SIG-M5 treated with dmso at 0.1 percent for 504 hours (cell line): Measurements from ENCODE around the gene JMJD4.
"Not testable (repeated sequence)": the region's sequence is repeated elsewhere in the genome, so short reads cannot be mapped to it uniquely, and the experiment has no call there.

ENCODE experiments used
- DNase-seq: peaks from one replicate; lab custom pipeline; 2025; ENCODE audit not compliant: unreplicated experiment; lab: John Stamatoyannopoulos, UW

JMJD4 gene

DNA sequence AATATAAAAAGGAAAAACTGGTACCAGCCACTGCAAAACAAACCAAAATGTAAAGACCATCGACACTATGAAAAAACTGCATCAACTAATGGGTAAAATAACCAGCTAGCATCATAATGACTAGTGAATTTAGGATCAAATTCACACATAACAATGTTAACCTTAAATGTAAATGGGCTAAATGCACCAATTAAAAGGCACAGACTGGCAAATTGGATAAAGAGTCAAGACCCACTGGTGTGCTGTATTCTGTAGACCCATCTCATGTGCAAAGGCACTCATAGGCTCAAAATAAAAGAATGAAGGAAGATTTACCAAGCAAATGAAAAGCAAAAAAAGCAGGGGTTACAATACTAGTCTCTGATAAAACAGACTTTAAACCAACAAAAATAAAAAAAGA, 33.5 kb downstream of the JMJD4 start:
- not testable (repeated sequence) for DNase-seq

DNA sequence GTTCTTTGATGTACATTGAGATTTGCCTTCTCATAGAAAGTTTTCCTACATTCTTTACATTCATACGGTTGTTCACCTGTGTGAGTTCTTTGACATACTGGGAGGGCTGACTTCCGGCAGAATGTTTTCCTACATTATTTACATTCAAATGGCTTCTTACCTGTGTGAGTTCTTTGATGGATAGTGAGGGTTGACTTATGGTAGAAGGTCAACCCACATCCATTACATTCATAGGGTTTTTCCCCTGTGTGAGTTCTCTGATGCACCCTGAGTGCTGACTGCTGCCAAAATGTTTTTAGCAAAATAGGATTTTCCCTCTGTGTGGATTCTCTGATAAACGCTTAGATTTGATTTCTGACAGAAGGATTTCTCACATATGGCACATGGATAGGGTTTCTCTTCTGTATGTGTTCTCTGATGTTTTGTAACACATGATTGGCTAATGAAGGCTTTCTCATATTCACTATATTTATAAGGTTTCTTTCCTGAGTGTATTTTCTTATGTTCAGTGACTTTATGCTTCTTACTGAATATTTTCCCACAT, 37.7 kb downstream of the JMJD4 start:
- no peak for DNase-seq

GRCh38 chr1:227685807-227686206, 49.3 kb downstream of the JMJD4 start:
- DNase-seq = no peak
